ENCODE measurements around the gene UXS1. TPM values are rescaled to one million over a fixed set of nuclear protein-coding genes. Genes with fewer than 3 reads are reported as not detected.

Gene UXS1
- total and polyA plus RNA-seq, 2 donors from 2014 or later = 56.6 to 74.4 TPM

DNA sequence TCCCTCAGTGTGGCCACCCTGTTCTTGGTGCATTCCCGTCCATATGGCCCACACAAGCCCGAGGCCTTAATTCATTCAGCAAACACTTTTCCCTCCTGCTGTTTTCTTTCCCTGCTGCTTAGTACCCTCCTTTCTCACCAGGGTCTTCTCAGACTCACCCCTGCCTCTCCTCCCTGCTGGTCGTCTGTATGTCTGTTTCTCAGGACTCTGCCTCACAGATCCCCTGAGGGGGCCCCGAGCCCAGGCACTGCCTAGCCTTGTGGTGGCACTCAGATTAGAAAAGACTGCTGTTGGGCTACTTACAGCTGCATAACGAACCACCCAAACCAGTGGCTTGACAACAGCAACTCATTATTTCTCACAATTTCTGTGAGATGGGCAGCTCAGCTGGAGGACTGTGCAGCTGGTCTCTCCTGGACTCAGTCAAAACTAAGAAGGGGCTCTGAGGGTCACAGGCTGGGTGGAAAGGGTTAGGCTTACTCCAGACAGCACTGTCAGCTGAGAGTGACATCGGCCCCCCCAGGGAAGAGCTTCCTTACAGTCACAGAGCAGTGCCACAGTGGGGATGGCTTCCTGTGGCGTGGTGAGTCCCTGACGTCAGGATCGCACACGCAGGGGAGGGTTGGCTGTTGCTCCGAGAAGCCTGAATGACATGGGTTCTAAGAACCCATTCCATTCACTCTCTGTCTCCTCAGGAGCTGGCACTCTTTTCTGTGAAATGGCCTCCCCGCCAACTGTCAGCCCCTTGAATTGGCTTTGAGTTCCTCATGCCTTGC, 139.0 kb downstream of the UXS1 start:
- Histone ChIP-seq H3K9ac (ENCODE audit: low read length in 3 of 3) (no peak overlapping the region), H3K27ac (ENCODE audit: low read depth in 2 of 2, low read length in 2 of 2) (no peak overlapping the region), H3K9me3 (ENCODE audit: control insufficient read depth in 2 of 3, insufficient read depth in 1 of 3, low read length in 3 of 3) (no peaks in the 10 kb centered on the region), H3K36me3 (ENCODE audit: control insufficient read depth in 2 of 3, insufficient read depth in 3 of 3, low read length in 3 of 3) (no peaks in the 10 kb centered on the region), H3K4me3 (ENCODE audit: low read length in 3 of 3) (no peak overlapping the region), H3K4me1 (ENCODE audit: control insufficient read depth in 2 of 3, insufficient read depth in 2 of 3, low read depth in 1 of 3, low read length in 3 of 3) (no peaks in the 10 kb centered on the region), H3K27me3 (ENCODE audit: control insufficient read depth, insufficient read depth, low read length) (no peaks in the 10 kb centered on the region)
- intact Hi-C loops (cut with DNase I) = no loop called here
- FAIRE-seq (no peak), DNase-seq (no peak)
- TF ChIP-seq, protein P1, sequence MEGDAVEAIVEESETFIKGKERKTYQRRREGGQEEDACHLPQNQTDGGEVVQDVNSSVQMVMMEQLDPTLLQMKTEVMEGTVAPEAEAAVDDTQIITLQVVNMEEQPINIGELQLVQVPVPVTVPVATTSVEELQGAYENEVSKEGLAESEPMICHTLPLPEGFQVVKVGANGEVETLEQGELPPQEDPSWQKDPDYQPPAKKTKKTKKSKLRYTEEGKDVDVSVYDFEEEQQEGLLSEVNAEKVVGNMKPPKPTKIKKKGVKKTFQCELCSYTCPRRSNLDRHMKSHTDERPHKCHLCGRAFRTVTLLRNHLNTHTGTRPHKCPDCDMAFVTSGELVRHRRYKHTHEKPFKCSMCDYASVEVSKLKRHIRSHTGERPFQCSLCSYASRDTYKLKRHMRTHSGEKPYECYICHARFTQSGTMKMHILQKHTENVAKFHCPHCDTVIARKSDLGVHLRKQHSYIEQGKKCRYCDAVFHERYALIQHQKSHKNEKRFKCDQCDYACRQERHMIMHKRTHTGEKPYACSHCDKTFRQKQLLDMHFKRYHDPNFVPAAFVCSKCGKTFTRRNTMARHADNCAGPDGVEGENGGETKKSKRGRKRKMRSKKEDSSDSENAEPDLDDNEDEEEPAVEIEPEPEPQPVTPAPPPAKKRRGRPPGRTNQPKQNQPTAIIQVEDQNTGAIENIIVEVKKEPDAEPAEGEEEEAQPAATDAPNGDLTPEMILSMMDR (IDR thresholded peaks at IDR 0.05; ENCODE audit: borderline replicate concordance, extremely low read depth, insufficient read depth) = no peak

DNA sequence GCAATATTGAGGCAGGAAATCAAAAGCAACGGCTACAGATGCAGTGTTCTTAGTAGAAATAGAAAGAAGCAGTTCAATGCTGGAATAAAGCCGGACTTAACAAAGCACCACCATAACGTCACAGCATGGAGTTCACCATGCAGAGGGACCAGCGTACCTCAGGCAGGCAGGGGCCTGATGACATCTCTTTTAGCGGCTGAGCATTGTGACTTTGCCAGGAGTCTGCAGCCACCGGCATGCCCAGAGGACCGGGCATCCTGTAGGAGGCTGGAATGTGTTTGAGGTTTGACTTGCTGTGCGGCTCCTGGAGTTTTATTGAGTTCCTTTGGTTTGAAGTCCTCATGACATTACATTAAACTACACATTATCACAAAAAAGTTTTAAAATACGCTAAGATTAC, 139.8 kb downstream of the UXS1 start:
- TF ChIP-seq, protein P1 (IDR thresholded peaks at IDR 0.05; ENCODE audit: borderline replicate concordance, extremely low read depth, insufficient read depth) = no peak
- DNase-seq = no peak
- H3K9me3 ChIP-seq (ENCODE audit: control insufficient read depth in 2 of 3, insufficient read depth in 1 of 3, low read length in 3 of 3) = no peaks in the 10 kb centered on the region
- no peak for FAIRE-seq
- H3K4me3 ChIP-seq (ENCODE audit: low read length in 3 of 3) = no peak overlapping the region
- H3K36me3 ChIP-seq (ENCODE audit: control insufficient read depth in 2 of 3, insufficient read depth in 3 of 3, low read length in 3 of 3) = no peaks in the 10 kb centered on the region
- no peak overlapping the region for H3K27ac ChIP-seq (ENCODE audit: low read depth in 2 of 2, low read length in 2 of 2)
- no peaks in the 10 kb centered on the region for H3K27me3 ChIP-seq (ENCODE audit: control insufficient read depth, insufficient read depth, low read length)
- intact Hi-C loops (cut with DNase I) = no loop called here
- H3K9ac ChIP-seq (ENCODE audit: low read length in 3 of 3) = no peak overlapping the region
- H3K4me1 ChIP-seq (ENCODE audit: control insufficient read depth in 2 of 3, insufficient read depth in 2 of 3, low read depth in 1 of 3, low read length in 3 of 3) = no peaks in the 10 kb centered on the region

DNA sequence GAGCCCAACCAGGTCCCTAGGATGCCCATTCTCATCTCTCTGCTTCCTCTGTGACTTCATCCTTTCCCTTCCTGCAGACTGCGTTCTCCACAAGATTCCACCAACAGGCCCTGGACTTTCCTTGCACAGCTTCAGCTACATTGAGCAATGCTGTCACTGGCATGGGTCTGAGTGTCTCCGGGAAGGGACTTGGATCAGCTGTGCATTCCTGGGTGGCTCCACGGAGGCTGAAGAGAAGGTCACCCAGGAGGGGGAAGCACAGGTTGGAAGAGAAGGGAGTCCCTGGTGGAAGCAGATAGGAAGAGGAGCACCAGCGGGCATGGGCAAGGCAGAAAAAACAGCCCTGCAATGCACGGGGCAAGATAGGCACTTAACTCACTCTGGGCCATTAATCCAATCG, 140.5 kb downstream of the UXS1 start:
- TF ChIP-seq, protein P1 (IDR thresholded peaks at IDR 0.05; ENCODE audit: borderline replicate concordance, extremely low read depth, insufficient read depth) = no peak
- FAIRE-seq (no peak), DNase-seq (no peak)
- H3K36me3 ChIP-seq (ENCODE audit: control insufficient read depth in 2 of 3, insufficient read depth in 3 of 3, low read length in 3 of 3) = no peaks in the 10 kb centered on the region
- no peak overlapping the region for H3K9ac ChIP-seq (ENCODE audit: low read length in 3 of 3)
- no peaks in the 10 kb centered on the region for H3K9me3 ChIP-seq (ENCODE audit: control insufficient read depth in 2 of 3, insufficient read depth in 1 of 3, low read length in 3 of 3)
- H3K4me1 ChIP-seq (ENCODE audit: control insufficient read depth in 2 of 3, insufficient read depth in 2 of 3, low read depth in 1 of 3, low read length in 3 of 3) = no peaks in the 10 kb centered on the region
- no peak overlapping the region for H3K4me3 ChIP-seq (ENCODE audit: low read length in 3 of 3)
- intact Hi-C loops (cut with DNase I) = no loop called here
- no peak overlapping the region for H3K27ac ChIP-seq (ENCODE audit: low read depth in 2 of 2, low read length in 2 of 2)
- H3K27me3 ChIP-seq (ENCODE audit: control insufficient read depth, insufficient read depth, low read length) = no peaks in the 10 kb centered on the region
